Measurements from ENCODE around the gene FAR2. TPM values are rescaled to one million over a fixed set of nuclear protein-coding genes. Genes with fewer than 3 reads are reported as not detected.
A peak's percentile ranks its signal among the peaks of the same experiment; 100 is the strongest.

Gene FAR2
- total and polyA plus RNA-seq, 8 donors, result 1.7 to 96.7 (median 3.3) TPM; not detected in 1

GRCh38 chr12:29316752-29317151 is 167.7 kb downstream of the FAR2 start:
- WGBS, 5 donors, result 14 to 44% (median 34%) methylated on average over 4 of the region's 4 CpGs

GRCh38 chr12:29317556-29318363 is 168.7 kb downstream of the FAR2 start:
- Histone ChIP-seq H3K36me3 (peaks cover 0 to 10% (median 6%) of the 10 kb centered on the region in 4 donors), H3K4me1 (no peaks in the 10 kb centered on the region), H3K27me3 (no peaks in the 10 kb centered on the region), H3K27ac (no peak overlapping the region), H3K9me3 (no peaks in the 10 kb centered on the region), H3K4me3 (no peak overlapping the region)
- intact Hi-C loops (cut with DNase I; ENCODE audit: low total_unique reads), result loop anchor here (5.0 kb wide), 1 partner anchor 235 kb away; no protein-coding TSS in a partner anchor
- peak; percentile 38 to 79 for DNase-seq
- WGBS, 5 donors, result 27 to 35% (median 28%) methylated on average over 8 of the region's 8 CpGs
- peak in 5 of 7 experiments; percentile 34 to 81 (median 59) for TF ChIP-seq CTCF (IDR thresholded peaks at IDR 0.05)
- no peak for TF ChIP-seq POLR2A (IDR thresholded peaks at IDR 0.05)
- peak in 1 of 3 donors; percentile 47 for TF ChIP-seq POLR2AphosphoS5 (IDR thresholded peaks at IDR 0.05)

More at GRCh38 chr12:29316752-29317151, 167.7 kb downstream of the FAR2 start:
- peak in 1 of 2 donors; percentile 4 for DNase-seq
- no peaks in the 10 kb centered on the region for H3K36me3 ChIP-seq
- no peaks in the 10 kb centered on the region for H3K9me3 ChIP-seq
- H3K4me1 ChIP-seq, result no peaks in the 10 kb centered on the region
- no peak overlapping the region for H3K27ac ChIP-seq
- TF ChIP-seq CTCF (IDR thresholded peaks at IDR 0.05) (no peak), EP300 (IDR thresholded peaks at IDR 0.05) (no peak), POLR2A (IDR thresholded peaks at IDR 0.05) (no peak), POLR2AphosphoS5 (IDR thresholded peaks at IDR 0.05) (no peak)
- no peak overlapping the region for H3K4me3 ChIP-seq
- intact Hi-C loops (cut with DNase I; ENCODE audit: low total_unique reads), result loop anchor here (5.0 kb wide), 1 partner anchor 234 kb away; no protein-coding TSS in a partner anchor
- no peaks in the 10 kb centered on the region for H3K27me3 ChIP-seq

GRCh38 chr12:29320295-29321085 is 171.4 kb downstream of the FAR2 start:
- no peak for DNase-seq
- no peaks in the 10 kb centered on the region for H3K27me3 ChIP-seq
- 74 to 80% (median 76%) methylated on average over 2 of the region's 2 CpGs for WGBS, 5 donors
- no peaks in the 10 kb centered on the region for H3K9me3 ChIP-seq
- no peaks in the 10 kb centered on the region for H3K4me1 ChIP-seq
- intact Hi-C loops (cut with DNase I; ENCODE audit: low total_unique reads), result no loop called here
- peaks cover 0 to 19% (median 13%) of the 10 kb centered on the region in 4 donors for H3K36me3 ChIP-seq
- H3K4me3 ChIP-seq, result no peak overlapping the region
- TF ChIP-seq EP300 (IDR thresholded peaks at IDR 0.05), result no peak
- TF ChIP-seq POLR2A (IDR thresholded peaks at IDR 0.05), result no peak
- no peak for TF ChIP-seq CTCF (IDR thresholded peaks at IDR 0.05)
- no peak for TF ChIP-seq POLR2AphosphoS5 (IDR thresholded peaks at IDR 0.05)
- no peak overlapping the region for H3K27ac ChIP-seq

GRCh38 chr12:29322157-29322556 is 173.1 kb downstream of the FAR2 start:
- H3K4me3 ChIP-seq, result no peak overlapping the region
- H3K27me3 ChIP-seq, result no peaks in the 10 kb centered on the region
- 78 to 83% (median 81%) methylated on average over 3 of the region's 3 CpGs for WGBS, 5 donors
- DNase-seq, result no peak
- no peaks in the 10 kb centered on the region for H3K4me1 ChIP-seq
- H3K9me3 ChIP-seq, result no peaks in the 10 kb centered on the region
- intact Hi-C loops (cut with DNase I; ENCODE audit: low total_unique reads), result no loop called here
- no peak overlapping the region for H3K27ac ChIP-seq
- TF ChIP-seq POLR2A (IDR thresholded peaks at IDR 0.05) (no peak), CTCF (IDR thresholded peaks at IDR 0.05) (no peak), POLR2AphosphoS5 (IDR thresholded peaks at IDR 0.05) (no peak), EP300 (IDR thresholded peaks at IDR 0.05) (no peak)
- H3K36me3 ChIP-seq, result peaks cover 0 to 19% (median 13%) of the 10 kb centered on the region in 4 donors
